PC-9 (cell line): ENCODE data around the gene SNAP47. TPM values are rescaled to one million over a fixed set of nuclear protein-coding genes. Genes with fewer than 3 reads are reported as not detected.

ENCODE experiments used
- BruUV-seq: library from RNA; stranded (reverse); fragments of 400-500 nt; replicated peaks from 2 replicates; lab custom pipeline; 2021; lab: Mats Ljungman, UMichigan
- CTCF ChIA-PET: fragments of 300-600 bp; sonication (Branson Sonifier 250); formaldehyde crosslinking; loops from one replicate; lab custom pipeline; 2022; ENCODE audit warnings: antibody characterized with exemption; lab: Charles Lee
- POLR2A ChIA-PET: fragments of 300-600 bp; sonication (Branson Sonifier 250); formaldehyde crosslinking; loops from one replicate; lab custom pipeline; 2022; ENCODE audit warnings: antibody characterized with exemption; ENCODE audit not compliant: unreplicated experiment; lab: Charles Lee
- DNase-seq, 2 experiments: peaks; one replicate each; pipeline versions ENCODE4 v3.0.0 to v3.0.0-alpha.2; 2015 to 2022; ENCODE audit warnings: mixed read lengths in 1 of 2
- H2AFZ ChIP-seq: fragments of 200-600 bp; sonication (generic); 2 replicates; pipeline ENCODE4 v1.8.1; 2017; ENCODE audit warnings: antibody characterized with exemption
- H3F3A ChIP-seq: fragments of 200-600 bp; sonication (generic); 2 replicates; pipeline ENCODE4 v1.8.1; 2017; ENCODE audit warnings: antibody characterized with exemption, mild to moderate bottlenecking, low read depth; ENCODE audit not compliant: insufficient read depth
- H3K27ac ChIP-seq: fragments of 200-600 bp; sonication (generic); 2 replicates; pipeline ENCODE4 v1.6.1; 2016; ENCODE audit warnings: mixed run types
- H3K27me3 ChIP-seq: fragments of 200-600 bp; sonication (generic); 2 replicates; pipeline ENCODE4 v1.6.1; 2016; ENCODE audit warnings: low read depth, mixed run types; ENCODE audit not compliant: insufficient read depth
- H3K36me3 ChIP-seq: fragments of 200-600 bp; sonication (generic); 2 replicates; pipeline ENCODE4 v1.6.1; 2016; ENCODE audit warnings: low read depth, mixed run types
- H3K4me1 ChIP-seq: fragments of 200-600 bp; sonication (generic); replicated peaks from 2 replicates; pipeline ENCODE4 v1.6.1; 2016; ENCODE audit warnings: mixed run types; ENCODE audit not compliant: insufficient read depth
- H3K4me2 ChIP-seq: fragments of 200-600 bp; sonication (generic); 2 replicates; pipeline ENCODE4 v1.6.1; 2017; ENCODE audit warnings: mixed run types
- H3K4me3 ChIP-seq: fragments of 200-600 bp; sonication (generic); 2 replicates; pipeline ENCODE4 v1.6.1; 2016; ENCODE audit warnings: mixed run types
- H3K79me2 ChIP-seq: fragments of 200-600 bp; sonication (generic); 2 replicates; pipeline ENCODE4 v1.6.1; 2017; ENCODE audit warnings: low read depth, mixed run types
- H3K9me2 ChIP-seq: fragments of 200-600 bp; sonication (generic); 2 replicates; pipeline ENCODE4 v1.8.1; 2017; ENCODE audit warnings: mild to moderate bottlenecking; ENCODE audit not compliant: insufficient read depth
- H3K9me3 ChIP-seq: fragments of 200-600 bp; sonication (generic); 2 replicates; pipeline ENCODE4 v1.8.1; 2016; ENCODE audit warnings: low read depth; ENCODE audit not compliant: insufficient read depth
- H4K20me1 ChIP-seq: fragments of 200-600 bp; sonication (generic); 2 replicates; pipeline ENCODE4 v1.8.1; 2017; ENCODE audit not compliant: insufficient read depth
- EZH2 ChIP-seq: fragments of 200-600 bp; sonication (generic); IDR thresholded peaks from 2 replicates; pipeline ENCODE4 v1.8.0; 2017; ENCODE audit warnings: antibody characterized with exemption, low read depth
- intact Hi-C: fragments of 100-400 bp; cut with micrococcal nuclease; formaldehyde crosslinking; loops from one replicate; pipeline ENCODE4 v1.10.0; 2022; ENCODE audit not compliant: unreplicated experiment
- total RNA-seq: library from RNA; stranded (reverse); gene quantifications from 2 replicates; pipeline ENCODE4 v1.2.3, GENCODE V29; 2021
- TF ChIP-seq, protein P1 (sequence below): fragments of 200-600 bp; sonication (generic); conservative IDR thresholded peaks from 2 replicates; pipeline ENCODE4 v1.6.1; 2017; ENCODE audit warnings: mixed run types, antibody characterized with exemption, mild to moderate bottlenecking, moderate library complexity

Gene SNAP47
- total RNA-seq, 1 experiment from 2014 or later: 70.2 TPM

DNA sequence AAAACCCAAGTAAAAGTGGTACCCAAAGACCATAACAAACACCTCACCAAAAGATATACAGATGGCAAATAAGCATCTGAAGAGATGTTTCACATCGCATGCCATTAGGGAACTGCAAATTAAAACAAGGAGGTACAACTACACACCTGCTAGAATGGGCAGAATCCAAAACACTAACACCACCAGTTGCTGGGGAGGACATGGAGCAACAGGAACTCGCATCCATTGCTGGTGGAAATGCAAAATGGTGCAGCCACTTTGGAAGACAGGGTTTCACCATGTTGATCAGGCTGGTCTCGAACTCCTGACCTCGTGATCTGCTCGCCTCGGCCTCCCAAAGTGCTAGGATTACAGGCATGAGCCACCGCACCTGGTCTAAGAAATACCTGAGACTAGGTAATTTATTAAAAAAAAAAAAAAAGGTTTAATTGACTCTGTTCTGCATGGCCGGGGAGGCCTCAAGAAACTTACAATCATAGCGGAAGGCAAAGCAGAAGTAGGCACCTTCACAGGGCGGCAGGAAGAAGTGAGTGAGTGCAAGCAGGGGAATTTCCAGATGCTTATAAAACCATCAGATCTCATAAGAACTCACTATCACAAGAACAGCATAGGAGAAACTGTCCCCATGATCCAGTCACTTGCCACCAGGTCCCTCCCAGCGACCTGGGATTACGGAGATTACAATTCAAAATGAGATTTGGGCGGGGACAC lies 50.0 kb downstream of the SNAP47 start:
- BruUV-seq: no TSS peak
- Histone ChIP-seq H2AFZ (no peak overlapping the region), H3K9me2 (no peaks in the 10 kb centered on the region), H4K20me1 (no peaks in the 10 kb centered on the region; the same call in 1 of the 2 replicates), H3K4me3 (no peak overlapping the region), H3K4me1 (peaks cover 6% of the 10 kb centered on the region; the same call in 1 of the 2 replicates), H3K4me2 (no peak overlapping the region), H3K9me3 (no peaks in the 10 kb centered on the region), H3K79me2 (no peaks in the 10 kb centered on the region), H3F3A (no peaks in the 10 kb centered on the region; the same call in 1 of the 2 replicates), H3K27ac (no peak overlapping the region), H3K27me3 (no peaks in the 10 kb centered on the region), H3K36me3 (no peaks in the 10 kb centered on the region)
- no peak for DNase-seq
- TF ChIP-seq, protein P1, sequence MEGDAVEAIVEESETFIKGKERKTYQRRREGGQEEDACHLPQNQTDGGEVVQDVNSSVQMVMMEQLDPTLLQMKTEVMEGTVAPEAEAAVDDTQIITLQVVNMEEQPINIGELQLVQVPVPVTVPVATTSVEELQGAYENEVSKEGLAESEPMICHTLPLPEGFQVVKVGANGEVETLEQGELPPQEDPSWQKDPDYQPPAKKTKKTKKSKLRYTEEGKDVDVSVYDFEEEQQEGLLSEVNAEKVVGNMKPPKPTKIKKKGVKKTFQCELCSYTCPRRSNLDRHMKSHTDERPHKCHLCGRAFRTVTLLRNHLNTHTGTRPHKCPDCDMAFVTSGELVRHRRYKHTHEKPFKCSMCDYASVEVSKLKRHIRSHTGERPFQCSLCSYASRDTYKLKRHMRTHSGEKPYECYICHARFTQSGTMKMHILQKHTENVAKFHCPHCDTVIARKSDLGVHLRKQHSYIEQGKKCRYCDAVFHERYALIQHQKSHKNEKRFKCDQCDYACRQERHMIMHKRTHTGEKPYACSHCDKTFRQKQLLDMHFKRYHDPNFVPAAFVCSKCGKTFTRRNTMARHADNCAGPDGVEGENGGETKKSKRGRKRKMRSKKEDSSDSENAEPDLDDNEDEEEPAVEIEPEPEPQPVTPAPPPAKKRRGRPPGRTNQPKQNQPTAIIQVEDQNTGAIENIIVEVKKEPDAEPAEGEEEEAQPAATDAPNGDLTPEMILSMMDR: no peak
- no peak for TF ChIP-seq EZH2
- ChIA-PET CTCF (interaction anchor here (0.6 to 1.1 kb wide), 3 partner anchors 17 to 91 kb away, joined by 3 read pairs; no protein-coding TSS in a partner anchor), POLR2A (no interaction called here)
- intact Hi-C loops: no loop called here

DNA sequence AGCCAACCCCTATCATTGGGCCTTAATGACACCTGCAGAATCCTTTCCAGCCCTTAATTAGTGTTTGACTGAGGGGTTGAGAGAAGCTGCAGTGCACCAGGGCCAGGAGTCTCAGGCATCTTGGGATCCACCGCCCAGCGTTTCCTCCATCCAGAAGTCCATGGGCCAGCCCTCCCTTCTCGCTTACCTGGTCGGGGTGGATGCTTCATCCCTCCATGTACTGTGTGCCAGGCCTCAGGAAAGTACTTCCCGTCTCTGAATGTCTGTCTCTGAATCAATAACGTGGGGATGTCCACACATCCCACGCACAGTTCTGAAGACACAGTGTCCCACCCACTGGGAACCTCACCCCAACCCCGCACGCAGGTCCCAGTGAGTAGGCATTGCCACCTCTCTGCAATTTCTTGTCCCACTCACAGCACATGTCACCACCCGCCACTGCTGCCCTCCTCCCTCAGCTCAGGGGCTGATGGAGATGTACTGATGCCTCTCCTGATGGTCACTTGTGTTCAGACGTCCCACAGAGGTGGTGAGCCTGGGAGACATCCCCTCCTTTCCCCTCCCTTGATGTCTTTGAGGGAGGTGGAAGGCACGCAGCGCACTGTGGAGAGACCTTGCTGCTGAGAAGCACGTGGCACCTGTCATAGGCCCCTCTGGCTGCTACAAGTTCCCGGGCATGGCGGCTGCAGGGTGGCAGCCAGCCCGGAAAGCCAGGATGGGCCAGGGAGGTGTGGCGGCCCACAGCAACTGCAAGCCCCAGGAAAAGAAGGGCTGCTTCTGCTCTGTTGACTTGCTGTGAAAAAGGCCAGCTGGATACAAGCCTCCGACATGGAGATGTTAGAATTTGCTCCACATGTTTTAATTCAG lies 50.8 kb downstream of the SNAP47 start:
- no TSS peak for BruUV-seq
- Histone ChIP-seq H3K9me3 (no peaks in the 10 kb centered on the region), H3K79me2 (no peaks in the 10 kb centered on the region), H3K4me3 (no peak overlapping the region), H4K20me1 (no peaks in the 10 kb centered on the region; the same call in 1 of the 2 replicates), H3K36me3 (no peaks in the 10 kb centered on the region), H3F3A (no peaks in the 10 kb centered on the region; the same call in 1 of the 2 replicates), H3K9me2 (no peaks in the 10 kb centered on the region), H3K27ac (no peak overlapping the region), H3K4me2 (no peak overlapping the region), H2AFZ (no peak overlapping the region), H3K4me1 (peaks cover 6% of the 10 kb centered on the region; the same call in 1 of the 2 replicates), H3K27me3 (no peaks in the 10 kb centered on the region)
- ChIA-PET CTCF (no interaction called here), POLR2A (no interaction called here)
- no peak for DNase-seq
- intact Hi-C loops: no loop called here
- no peak for TF ChIP-seq EZH2
- TF ChIP-seq, protein P1: no peak
